Activated B cell treated with CpG ODN at 0.5 μM for 24 hours (primary cell): ENCODE data around the gene NDE1. TPM values are rescaled to one million over a fixed set of nuclear protein-coding genes. Genes with fewer than 3 reads are reported as not detected.
"Not testable (repeated sequence)": the region's sequence is repeated elsewhere in the genome, so short reads cannot be mapped to it uniquely, and the experiment has no call there.

Experiments
- ATAC-seq: fragments of 200-7000 bp; cut with Tn5 transposase; one replicate; pipeline ENCODE4 v1.10.0; 2021; ENCODE audit warnings: low read depth, mild to moderate bottlenecking, moderate library complexity
- CTCF ChIA-PET: fragments of 350-600 bp; sonication (Branson Sonifier 250); formaldehyde crosslinking; loops from one replicate; lab custom pipeline; 2021; ENCODE audit warnings: antibody characterized with exemption; lab: Charles Lee
- POLR2A ChIA-PET: fragments of 350-600 bp; sonication (Branson Sonifier 250); formaldehyde crosslinking; loops from one replicate; lab custom pipeline; 2021; ENCODE audit warnings: antibody characterized with exemption; lab: Charles Lee
- DNase-seq: peaks from one replicate; pipeline ENCODE4 v3.0.0; 2022
- H3K27ac Mint-ChIP-seq: one replicate; pipeline ENCODE4 v1.8.0; 2020; ENCODE audit warnings: mixed read lengths
- H3K27me3 Mint-ChIP-seq: one replicate; pipeline ENCODE4 v1.8.0; 2021; ENCODE audit warnings: mixed read lengths
- H3K36me3 Mint-ChIP-seq: one replicate; pipeline ENCODE4 v1.8.0; 2021; ENCODE audit warnings: low read depth, mixed read lengths
- H3K4me1 Mint-ChIP-seq: one replicate; pipeline ENCODE4 v1.8.0; 2021; ENCODE audit warnings: mixed read lengths
- H3K4me3 Mint-ChIP-seq: one replicate; pipeline ENCODE4 v1.8.0; 2020; ENCODE audit warnings: mild to moderate bottlenecking, mixed read lengths
- H3K9me3 Mint-ChIP-seq: one replicate; pipeline ENCODE4 v1.8.0; 2020; ENCODE audit warnings: mixed read lengths
- intact Hi-C: fragments of 100-400 bp; cut with micrococcal nuclease; formaldehyde crosslinking; loops from one replicate; pipeline ENCODE4 v1.15.1; 2024
- total RNA-seq: library from RNA; stranded (reverse); gene quantifications from 2 replicates; pipeline ENCODE4 v1.2.3, GENCODE V29; 2022
- TF ChIP-seq, protein P1 (sequence below): fragments of 200-600 bp; IDR thresholded peaks from one replicate; pipeline ENCODE4 v1.8.0; 2022; ENCODE audit warnings: antibody characterized with exemption, mild to moderate bottlenecking

The NDE1 gene
- total RNA-seq, 1 donor from 2014 or later, result 163 TPM

DNA sequence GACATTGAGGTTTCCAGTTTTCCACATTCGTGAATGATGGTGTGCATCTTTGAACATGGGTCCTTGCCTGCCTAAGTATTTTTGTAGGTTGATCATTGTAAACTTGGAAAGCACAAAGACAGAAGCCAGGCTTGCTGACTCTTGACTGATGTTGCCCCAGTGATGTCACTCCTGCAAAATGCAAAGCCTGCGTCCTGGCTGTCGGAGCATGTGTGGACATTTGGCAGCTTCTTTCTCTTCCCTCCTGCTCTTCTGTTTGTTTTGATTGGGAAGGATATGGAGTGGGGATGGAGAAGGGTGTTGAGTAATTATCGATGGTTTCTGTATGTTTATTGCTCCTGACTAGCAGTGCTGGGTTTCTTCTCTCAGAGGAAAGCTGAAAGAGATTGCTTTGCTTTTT is 3.2 kb downstream of the NDE1 start:
- peak overlapping the region; percentile 41 for H3K27ac Mint-ChIP-seq
- POLR2A ChIA-PET, result interaction anchor here (0.7 to 4.1 kb wide), 4 partner anchors 11 to 631 kb away, joined by 3 to 52 read pairs (median 3); partner anchors contain the start of gene MARF1
- ATAC-seq (no peak), DNase-seq (no peak)
- no peaks in the 10 kb centered on the region for H3K27me3 Mint-ChIP-seq
- peak overlapping the region; percentile 65 for H3K4me3 Mint-ChIP-seq
- H3K9me3 Mint-ChIP-seq, result no peaks in the 10 kb centered on the region
- intact Hi-C loops, result no loop called here
- TF ChIP-seq, protein P1, sequence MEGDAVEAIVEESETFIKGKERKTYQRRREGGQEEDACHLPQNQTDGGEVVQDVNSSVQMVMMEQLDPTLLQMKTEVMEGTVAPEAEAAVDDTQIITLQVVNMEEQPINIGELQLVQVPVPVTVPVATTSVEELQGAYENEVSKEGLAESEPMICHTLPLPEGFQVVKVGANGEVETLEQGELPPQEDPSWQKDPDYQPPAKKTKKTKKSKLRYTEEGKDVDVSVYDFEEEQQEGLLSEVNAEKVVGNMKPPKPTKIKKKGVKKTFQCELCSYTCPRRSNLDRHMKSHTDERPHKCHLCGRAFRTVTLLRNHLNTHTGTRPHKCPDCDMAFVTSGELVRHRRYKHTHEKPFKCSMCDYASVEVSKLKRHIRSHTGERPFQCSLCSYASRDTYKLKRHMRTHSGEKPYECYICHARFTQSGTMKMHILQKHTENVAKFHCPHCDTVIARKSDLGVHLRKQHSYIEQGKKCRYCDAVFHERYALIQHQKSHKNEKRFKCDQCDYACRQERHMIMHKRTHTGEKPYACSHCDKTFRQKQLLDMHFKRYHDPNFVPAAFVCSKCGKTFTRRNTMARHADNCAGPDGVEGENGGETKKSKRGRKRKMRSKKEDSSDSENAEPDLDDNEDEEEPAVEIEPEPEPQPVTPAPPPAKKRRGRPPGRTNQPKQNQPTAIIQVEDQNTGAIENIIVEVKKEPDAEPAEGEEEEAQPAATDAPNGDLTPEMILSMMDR, result no peak
- peaks cover 60% of the 10 kb centered on the region for H3K4me1 Mint-ChIP-seq
- CTCF ChIA-PET, result no interaction called here
- peaks cover 57% of the 10 kb centered on the region for H3K36me3 Mint-ChIP-seq

DNA sequence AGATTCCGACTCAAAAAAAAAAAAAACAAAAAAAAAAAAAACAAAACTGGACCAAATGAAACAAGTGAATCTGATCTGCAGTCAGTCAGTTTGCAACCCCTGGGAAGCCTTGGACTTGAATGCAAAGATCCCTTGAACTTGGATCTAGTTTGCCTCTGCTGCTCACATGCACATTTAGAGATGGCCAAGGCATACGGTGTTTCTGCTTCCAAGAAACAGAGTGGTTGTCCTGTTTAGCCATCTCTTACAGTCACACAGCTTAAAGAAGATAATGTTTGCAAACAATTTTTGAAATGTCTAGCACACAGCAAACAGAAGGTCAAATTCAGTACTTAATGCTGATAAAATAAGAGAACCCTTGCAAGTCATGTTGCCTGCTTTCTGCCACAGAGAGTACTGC is 4.5 kb downstream of the NDE1 start:
- ChIA-PET POLR2A (interaction anchor here (0.7 kb wide), 1 partner anchor 94 kb away, joined by 5 read pairs; no protein-coding TSS in a partner anchor), CTCF (no interaction called here)
- H3K4me1 Mint-ChIP-seq, result peaks cover 69% of the 10 kb centered on the region
- ATAC-seq (no peak), DNase-seq (no peak)
- peak overlapping the region; percentile 18 for H3K27ac Mint-ChIP-seq
- H3K27me3 Mint-ChIP-seq, result no peaks in the 10 kb centered on the region
- peaks cover 63% of the 10 kb centered on the region for H3K36me3 Mint-ChIP-seq
- intact Hi-C loops, result no loop called here
- H3K9me3 Mint-ChIP-seq, result no peaks in the 10 kb centered on the region
- TF ChIP-seq, protein P1, result no peak
- H3K4me3 Mint-ChIP-seq, result no peak overlapping the region

DNA sequence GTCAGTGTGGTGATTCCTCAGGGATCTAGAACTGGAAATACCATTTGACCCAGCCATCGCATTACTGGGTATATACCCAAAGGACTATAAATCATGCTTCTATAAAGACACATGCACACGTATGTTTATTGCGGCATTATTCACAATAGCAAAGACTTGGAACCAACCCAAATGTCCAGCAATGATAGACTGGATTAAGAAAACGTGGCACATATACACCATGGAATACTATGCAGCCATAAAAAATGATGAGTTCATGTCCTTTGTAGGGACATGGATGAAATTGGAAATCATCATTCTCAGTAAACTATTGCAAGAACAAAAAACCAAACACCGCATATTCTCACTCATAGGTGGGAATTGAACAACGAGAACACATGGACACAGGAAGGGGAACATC is 5.5 kb downstream of the NDE1 start:
- H3K9me3 Mint-ChIP-seq, H3K27me3 Mint-ChIP-seq, CTCF ChIA-PET, H3K4me3 Mint-ChIP-seq, H3K27ac Mint-ChIP-seq, DNase-seq, intact Hi-C loops, ATAC-seq: not testable (repeated sequence)
- H3K4me1 Mint-ChIP-seq, result peaks cover 77% of the 10 kb centered on the region
- POLR2A ChIA-PET, result interaction anchor here (0.7 kb wide), 1 partner anchor 95 kb away, joined by 5 read pairs; no protein-coding TSS in a partner anchor
- H3K36me3 Mint-ChIP-seq, result peaks cover 63% of the 10 kb centered on the region

DNA sequence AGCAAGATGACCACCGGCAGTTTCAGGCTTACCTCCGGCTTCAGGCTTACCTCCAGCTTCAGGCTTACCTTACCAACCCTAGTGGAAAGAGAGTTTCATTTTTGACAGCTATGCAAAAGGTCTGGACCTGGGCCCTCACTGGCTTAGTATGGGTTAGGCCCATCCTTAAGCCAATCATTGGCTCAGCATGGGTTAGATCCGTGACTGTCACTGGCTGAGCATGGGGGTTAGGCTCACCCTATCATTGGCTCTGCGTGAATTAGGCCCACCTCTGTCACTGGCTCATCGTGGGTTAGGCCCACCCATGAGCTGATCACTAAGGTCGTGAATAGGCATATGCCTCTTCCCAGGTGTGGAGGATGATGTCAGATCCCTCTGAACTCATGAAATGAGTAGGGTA is 8.1 kb downstream of the NDE1 start:
- no peak overlapping the region for H3K4me3 Mint-ChIP-seq
- ChIA-PET POLR2A (interaction anchor here (0.9 to 4.4 kb wide), 4 partner anchors 11 to 25 kb away, joined by 3 to 58 read pairs (median 4); partner anchors contain the start of gene MARF1), CTCF (interaction anchor here (0.6 kb wide), 1 partner anchor 24 kb away, joined by 3 read pairs; no protein-coding TSS in a partner anchor)
- H3K9me3 Mint-ChIP-seq, result no peaks in the 10 kb centered on the region
- H3K4me1 Mint-ChIP-seq, result peaks cover 69% of the 10 kb centered on the region
- DNase-seq (no peak), ATAC-seq (peak; percentile 43)
- H3K27me3 Mint-ChIP-seq, result no peaks in the 10 kb centered on the region
- peaks cover 67% of the 10 kb centered on the region for H3K36me3 Mint-ChIP-seq
- TF ChIP-seq, protein P1, result no peak
- intact Hi-C loops, result no loop called here
- H3K27ac Mint-ChIP-seq, result peak overlapping the region; percentile 81

DNA sequence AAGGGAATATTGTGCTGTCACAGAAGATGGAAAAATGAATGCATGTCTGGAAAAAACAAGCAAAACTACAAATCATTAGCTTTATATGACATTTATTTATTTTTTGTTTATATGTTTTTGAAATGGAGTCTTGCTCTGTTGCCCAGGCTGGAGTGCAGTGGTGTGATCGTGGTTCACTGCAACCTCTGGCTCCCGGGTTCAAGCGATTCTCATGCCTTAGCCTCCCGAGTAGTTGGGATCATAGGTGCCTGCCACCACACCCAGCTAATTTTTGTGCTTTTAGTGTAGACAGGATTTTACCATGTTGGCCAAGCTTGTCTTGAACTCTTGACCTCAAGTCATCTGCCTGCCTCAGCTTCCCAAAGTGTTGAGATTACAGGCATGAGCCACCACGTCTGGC is 8.5 kb downstream of the NDE1 start:
- no peak for DNase-seq

More for the DNA sequence above, 8.5 kb downstream of the NDE1 start:
- peak overlapping the region; percentile 82 for H3K27ac Mint-ChIP-seq
- ChIA-PET POLR2A (interaction anchor here (0.7 to 4.4 kb wide), 6 partner anchors 8 to 68 kb away, joined by 3 to 58 read pairs (median 6); partner anchors contain the start of gene MARF1), CTCF (interaction anchor here (0.6 kb wide), 1 partner anchor 24 kb away, joined by 3 read pairs; no protein-coding TSS in a partner anchor)
- H3K4me3 Mint-ChIP-seq, result peak overlapping the region; percentile 33
- no peaks in the 10 kb centered on the region for H3K27me3 Mint-ChIP-seq
- no peaks in the 10 kb centered on the region for H3K9me3 Mint-ChIP-seq
- peaks cover 66% of the 10 kb centered on the region for H3K36me3 Mint-ChIP-seq
- intact Hi-C loops, result no loop called here
- H3K4me1 Mint-ChIP-seq, result peaks cover 65% of the 10 kb centered on the region
- TF ChIP-seq, protein P1, result no peak
- ATAC-seq, result no peak
